ENCODE data around the gene EBF3.
"Not testable (repeated sequence)": the region's sequence is repeated elsewhere in the genome, so short reads cannot be mapped to it uniquely, and the experiment has no call there.

The EBF3 gene

DNA sequence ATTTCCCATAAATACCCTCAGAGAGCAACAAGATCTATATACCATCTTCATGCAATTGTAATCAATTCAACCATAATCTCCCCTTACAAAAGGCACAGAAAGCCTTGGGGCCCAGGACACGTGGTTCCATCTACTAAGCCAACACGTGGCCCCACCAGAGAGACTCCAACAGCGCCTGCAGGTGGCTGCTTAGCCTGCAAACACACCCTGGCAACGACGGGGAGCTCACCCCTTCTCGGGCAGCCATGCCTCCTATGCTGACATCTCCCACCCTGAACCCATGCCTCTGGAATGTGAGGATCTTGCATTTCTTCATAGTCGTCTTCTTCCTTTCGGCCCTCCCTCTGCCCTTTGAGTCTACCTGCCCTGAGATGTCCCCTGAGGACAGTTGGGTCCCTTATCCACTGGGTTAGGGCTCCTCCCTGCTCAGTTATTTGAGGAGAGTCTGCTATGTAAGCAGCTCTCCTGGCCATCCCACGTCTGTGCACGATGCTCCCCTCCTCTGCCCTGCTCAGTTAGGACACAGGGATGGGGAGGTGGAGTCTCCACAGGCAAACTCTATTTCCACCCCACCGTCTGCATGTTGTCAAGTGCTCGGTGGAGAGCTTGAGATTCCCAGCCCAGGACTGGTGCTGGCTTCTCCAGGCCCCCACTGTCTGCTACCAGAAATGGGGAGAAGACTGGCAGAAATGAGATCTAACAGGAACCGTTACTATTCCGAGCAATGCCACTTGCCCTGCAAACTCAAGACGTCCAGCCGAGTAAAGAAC is 36.5 kb downstream of the EBF3 start:
- no peak for DNase-seq (ENCODE audit: low read depth in 2 of 2)

DNA sequence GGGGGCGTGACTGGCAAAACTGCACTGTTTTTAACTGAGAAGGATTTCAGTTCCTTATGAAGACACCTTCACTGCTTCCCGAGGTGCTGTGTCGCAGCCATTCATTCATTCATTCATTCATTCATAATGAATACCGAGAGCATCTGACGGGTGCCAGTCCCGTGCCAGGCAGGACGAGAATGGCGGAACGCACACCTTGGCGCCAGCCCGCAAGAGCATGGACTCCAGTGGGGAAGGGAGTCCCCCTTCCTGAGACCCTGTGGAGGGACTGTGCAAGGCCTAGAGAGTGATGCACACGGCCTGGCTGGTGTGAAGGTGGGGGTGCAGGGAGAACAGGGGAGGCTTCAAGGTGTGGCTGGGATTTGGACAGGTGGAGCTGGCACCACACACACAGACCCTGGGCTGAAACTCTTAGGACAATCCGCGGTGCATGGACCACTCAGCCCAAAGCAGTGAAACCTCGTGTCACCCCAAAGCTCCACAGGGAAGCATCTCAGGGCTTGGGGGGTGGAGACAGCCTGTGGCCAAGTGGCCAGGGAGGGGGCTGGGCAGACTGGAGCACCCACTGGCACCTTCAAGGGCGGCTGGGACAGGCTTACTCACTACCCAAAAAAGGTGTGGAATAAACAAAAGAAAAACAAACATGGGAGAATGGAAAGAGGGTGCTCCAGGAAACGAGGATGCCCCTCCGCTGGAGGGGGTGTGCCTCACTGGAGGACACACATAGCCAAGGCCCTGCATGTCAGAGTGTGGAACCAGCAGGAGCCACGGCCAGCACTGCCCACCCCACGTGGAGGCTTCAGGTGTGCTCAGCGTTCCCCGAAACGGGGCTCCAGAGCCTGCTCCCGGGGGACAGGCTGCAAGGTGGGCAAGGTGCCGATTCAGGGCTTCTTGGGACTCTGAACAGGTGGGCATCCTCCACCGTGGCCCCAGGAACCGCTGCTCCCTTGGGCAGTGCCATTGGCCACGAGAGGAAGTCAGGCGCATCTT is 37.7 kb downstream of the EBF3 start:
- no peak for DNase-seq (ENCODE audit: low read depth in 2 of 2)

DNA sequence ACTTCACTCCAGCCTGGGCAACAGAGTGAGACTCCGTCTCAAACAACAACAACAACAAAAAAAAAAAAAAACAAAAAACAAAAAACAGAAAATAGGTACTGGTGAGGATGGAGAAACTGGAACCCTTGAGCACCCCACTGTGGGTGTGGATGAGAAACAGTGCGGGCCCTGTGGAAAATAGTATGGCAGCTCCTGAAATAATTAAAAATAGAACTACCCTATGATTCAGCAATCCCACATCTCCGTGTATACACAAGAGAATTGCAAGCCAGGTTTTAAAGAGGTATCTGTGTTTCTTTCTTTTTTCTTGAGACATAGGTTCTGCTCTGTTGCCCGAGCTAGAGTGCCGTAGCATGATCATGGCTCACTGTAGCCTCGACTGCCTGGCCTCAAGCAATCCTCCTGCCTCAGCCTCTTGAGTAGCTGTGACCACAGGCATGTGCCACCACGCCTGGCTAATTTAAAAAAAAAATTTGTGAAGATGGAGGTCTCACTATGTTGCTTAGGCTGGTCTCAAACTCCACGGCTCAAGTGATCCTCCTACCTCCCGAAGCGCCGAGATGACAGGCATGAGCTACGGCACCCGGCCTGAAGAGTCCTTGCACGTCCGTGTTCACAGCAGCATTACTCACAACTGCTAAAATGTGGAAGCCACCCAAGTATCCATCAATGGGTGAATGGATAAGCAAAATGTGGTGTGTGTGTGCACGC is 39.5 kb downstream of the EBF3 start:
- DNase-seq (ENCODE audit: low read depth in 2 of 2) = no peak

GRCh38 chr10:129922598-129923123 is 41.4 kb downstream of the EBF3 start:
- no peak for DNase-seq (ENCODE audit: low read depth in 2 of 2)

- no peak for DNase-seq (ENCODE audit: low read depth in 2 of 2)
Measured at GRCh38 chr10:129921801-129922597, 42.1 kb downstream of the EBF3 start.

DNA sequence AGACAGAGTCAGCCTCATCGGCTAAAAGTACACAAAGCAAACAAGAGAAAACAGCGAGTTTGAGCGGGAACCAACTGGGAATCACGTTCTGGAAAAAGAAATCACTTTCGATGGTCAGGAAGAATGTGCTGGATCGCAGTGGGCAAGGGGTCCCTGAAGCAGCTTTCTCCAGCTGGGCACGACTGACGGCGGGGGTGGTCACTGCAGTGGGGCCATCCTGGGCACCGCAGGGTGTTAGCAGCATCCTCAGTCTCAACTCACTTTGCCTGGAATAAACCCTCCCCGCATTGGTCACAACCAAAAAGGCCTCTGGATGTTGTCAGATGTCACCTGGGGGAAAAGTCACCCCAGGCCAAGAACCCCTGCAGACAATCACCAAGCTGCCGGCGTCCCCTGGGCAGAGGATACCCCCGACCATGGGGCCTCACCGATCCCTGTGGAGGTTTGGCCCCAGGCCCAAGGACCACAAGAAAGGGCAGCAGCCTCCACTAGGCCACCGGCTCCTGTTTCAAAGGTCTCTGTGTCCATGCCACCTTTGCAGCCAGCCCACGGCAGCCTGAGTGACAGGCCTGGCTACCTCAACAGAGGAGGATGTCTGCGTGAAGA is 42.9 kb downstream of the EBF3 start:
- DNase-seq (ENCODE audit: low read depth in 2 of 2) = no peak

DNA sequence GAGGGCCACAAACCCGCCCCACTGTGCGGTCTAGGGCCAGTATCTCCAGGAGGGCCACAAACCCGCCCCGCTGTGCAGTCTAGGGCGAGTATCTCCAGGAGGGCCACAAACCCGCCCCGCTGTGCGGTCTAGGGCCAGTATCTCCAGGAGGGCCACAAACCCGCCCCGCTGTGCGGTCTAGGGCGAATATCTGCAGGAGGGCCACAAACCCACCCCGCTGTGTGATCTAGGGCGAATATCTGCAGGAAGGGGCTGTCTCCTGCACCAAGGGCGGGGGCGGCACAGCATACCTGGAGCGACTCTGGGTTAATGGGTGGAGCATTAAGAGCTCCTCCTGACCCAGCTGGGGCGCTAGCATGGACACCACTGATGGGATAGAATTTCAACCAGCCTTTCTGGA is 43.9 kb downstream of the EBF3 start:
- not testable (repeated sequence) for DNase-seq (ENCODE audit: low read depth in 2 of 2)

DNA sequence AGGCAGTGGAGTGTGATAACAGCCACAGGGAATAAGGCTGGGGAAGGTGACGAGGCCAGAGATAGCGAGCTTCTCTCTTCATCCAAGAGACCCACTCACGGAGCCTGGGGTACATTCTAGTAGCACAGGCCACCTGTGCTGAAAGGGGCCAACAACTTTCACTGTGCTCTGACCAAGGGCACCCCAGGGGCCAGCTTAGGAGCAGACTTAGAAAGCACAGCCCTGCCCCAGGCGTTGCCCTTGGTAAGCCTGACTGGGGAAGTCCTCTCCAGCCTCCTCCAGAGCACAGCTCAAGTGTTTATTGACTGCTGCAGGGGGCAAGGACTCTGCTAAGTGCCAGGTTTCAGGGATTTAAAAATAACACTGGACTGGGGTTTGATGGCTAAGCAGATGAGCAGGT is 44.7 kb downstream of the EBF3 start:
- DNase-seq (ENCODE audit: low read depth in 2 of 2) = no peak

- DNase-seq (ENCODE audit: low read depth in 2 of 2) = no peak
Measured at GRCh38 chr10:129918836-129919235, 45.2 kb downstream of the EBF3 start.

GRCh38 chr10:129918401-129918800 is 45.7 kb downstream of the EBF3 start:
- DNase-seq (ENCODE audit: low read depth in 2 of 2) = no peak

- DNase-seq (ENCODE audit: low read depth in 2 of 2) = no peak
Measured at GRCh38 chr10:129917936-129918335, 46.1 kb downstream of the EBF3 start.

- no peak for DNase-seq (ENCODE audit: low read depth in 2 of 2)
Measured at GRCh38 chr10:129916506-129916995, 47.5 kb downstream of the EBF3 start.

DNA sequence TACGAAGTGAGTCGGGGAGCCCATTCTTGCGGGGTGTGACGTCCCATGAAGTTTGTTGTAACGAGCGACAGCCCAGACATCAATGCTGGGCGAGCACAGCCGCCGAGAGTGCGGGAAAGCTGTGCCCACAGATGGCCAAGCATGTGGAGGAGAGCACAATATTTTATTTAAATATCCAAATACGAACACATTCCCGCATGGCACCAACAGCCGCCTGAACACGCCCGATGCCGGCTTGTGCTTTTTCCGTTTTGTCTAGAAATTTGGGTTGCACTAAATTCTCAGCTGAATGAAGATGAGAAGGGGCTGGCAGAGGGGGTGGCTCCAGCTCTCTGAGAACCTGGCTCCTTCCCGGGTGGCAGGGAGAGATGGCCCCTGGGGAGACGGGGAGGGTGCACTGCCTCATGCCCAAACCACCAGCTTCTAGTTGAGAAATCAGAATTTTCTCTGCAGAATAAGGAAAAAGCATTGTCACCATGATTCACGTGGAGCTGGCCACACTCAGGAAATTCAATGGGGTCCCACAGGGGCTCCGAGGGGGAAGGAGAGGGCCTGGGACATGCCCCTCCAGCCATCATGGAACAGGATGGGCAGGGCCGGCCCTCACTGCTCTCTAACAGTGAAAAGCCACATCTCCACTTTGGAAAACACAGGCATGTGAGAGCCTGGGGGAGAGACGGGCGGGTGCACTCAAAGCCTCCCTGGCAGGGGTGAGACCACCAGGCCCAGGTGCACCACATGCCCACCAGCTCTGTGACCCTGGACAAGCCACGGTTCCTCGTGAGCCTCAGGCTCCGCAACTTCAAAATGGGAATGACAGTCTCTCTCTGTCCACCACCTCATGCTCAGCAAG is 48.3 kb downstream of the EBF3 start:
- no peak for DNase-seq (ENCODE audit: low read depth in 2 of 2)

- no peak for DNase-seq (ENCODE audit: low read depth in 2 of 2)
Measured at GRCh38 chr10:129914960-129915359, 49.1 kb downstream of the EBF3 start.

DNA sequence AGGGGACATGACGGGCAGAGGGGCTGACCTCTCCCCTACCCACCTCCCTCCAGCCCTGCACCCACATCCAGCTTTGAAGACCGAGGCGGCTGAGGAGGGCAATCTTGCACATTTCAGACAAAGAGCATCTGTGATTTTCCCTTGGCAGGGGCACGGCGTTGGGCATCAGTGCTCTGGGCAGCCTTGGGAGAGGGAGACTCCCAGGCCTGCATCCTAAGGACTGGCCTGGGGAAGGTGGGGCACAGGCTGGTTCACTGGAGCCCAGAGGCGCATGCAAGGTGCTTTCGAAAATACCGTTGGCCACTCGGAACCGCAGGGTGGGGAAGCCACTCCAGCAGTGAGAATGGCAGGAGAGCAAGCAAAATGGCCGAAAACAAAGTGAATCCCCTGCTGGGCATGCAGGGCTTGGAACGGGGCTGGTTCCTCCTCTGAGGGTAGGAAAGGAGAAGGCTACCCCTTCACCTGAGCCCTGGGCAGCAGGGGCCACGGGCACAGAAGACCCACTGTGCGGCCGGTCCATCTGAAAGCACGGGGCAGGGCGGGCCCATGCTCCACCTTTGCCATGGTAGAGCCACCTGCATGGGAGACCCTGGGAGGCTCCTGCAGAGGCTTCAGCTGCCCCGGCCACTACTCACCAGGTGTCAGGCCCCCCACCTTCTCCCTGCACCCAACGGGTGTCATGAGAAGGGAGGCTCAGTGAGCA is 49.8 kb downstream of the EBF3 start:
- DNase-seq (ENCODE audit: low read depth in 2 of 2) = no peak

- no peak for DNase-seq (ENCODE audit: low read depth in 2 of 2)
Measured at GRCh38 chr10:129912986-129913695, 50.9 kb downstream of the EBF3 start.

- DNase-seq (ENCODE audit: low read depth in 2 of 2) = no peak
Measured at GRCh38 chr10:129912166-129912917, 51.7 kb downstream of the EBF3 start.
